ENCODE data around the gene ENTPD7.
"Not testable (repeated sequence)": the region's sequence is repeated elsewhere in the genome, so short reads cannot be mapped to it uniquely, and the experiment has no call there.

ENTPD7 gene

DNA sequence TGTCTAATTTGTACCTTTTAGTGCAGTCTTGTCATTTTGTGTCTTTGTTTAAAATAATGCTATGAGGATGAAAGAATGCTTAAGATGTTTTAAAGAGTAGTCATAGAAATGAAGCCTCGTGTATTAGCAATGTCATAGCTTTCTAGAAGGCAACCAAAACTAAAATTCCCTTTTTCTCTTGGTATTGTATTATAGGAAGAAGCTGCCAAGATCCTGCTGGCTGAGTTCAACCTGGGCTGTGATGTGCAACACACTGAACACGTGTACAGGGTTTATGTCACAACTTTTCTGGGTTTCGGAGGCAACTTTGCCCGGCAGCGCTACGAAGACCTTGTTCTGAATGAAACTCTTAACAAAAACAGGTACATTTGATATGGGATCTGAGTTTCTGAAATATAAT, 36.5 kb downstream of the ENTPD7 start:
- no peak for DNase-seq

DNA sequence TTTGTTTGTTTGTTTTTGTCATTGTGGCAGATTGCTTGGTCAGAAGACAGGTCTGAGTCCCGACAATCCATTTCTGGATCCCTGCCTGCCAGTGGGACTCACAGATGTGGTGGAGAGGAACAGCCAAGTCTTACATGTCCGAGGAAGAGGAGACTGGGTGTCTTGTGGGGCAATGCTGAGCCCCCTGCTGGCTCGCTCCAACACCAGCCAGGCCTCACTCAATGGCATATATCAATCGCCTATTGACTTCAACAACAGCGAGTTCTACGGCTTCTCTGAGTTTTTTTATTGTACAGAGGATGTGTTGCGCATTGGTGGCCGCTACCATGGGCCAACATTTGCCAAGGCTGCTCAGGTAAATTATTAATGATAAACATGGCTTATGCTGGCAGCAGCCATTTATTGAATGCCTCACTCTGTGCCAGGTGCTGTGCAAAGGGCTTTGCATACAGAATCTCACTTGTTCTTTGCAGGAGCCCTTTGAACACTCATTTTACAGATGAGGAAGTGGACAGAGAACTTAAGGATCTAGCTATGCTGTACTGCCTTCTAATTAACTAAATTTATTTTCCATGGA, 39.3 kb downstream of the ENTPD7 start:
- DNase-seq = no peak

DNA sequence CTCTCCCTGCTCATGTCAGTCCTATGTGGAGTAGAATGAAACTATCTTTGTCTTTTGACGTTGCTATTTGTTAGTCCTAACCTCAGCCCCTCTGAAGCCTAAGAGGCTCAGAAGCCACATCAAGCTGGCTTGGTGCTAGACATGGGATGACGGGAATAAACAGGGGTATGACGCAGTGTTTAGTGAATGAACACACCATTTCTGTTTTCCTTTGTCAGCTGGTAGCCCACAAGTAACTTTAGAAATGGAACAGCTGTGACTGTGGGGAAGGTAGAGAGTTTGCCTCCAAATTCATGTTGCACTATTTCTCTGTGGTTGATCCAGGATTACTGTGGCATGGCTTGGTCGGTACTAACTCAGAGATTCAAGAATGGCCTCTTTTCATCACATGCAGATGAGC, 41.3 kb downstream of the ENTPD7 start:
- no peak for DNase-seq

DNA sequence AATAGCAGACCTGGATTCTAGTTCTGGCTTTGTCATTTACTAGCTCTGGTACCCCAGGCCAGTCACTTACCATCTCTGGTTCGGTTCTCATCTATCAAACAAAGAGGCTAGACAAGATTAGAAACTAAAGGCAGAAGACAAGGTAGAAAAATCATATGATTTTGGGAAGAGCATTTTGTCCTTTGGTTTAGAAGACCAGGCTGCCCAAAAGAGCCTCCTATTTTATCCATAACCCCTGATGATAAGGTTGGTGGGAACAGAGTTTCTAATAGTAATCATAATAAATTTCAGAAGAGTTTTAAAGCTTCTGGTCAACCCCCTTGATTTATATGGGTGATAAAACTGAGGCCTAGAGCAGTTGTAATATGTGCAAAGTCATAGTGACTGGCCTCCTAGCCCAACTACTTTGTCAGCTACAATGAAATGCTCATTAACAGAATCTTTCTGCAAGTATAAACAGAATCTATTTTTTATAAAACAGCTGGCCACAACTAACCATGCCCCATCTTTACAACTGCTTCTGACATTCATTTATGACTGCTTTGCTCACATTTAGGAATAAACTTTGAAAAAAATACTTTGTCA, 49.2 kb downstream of the ENTPD7 start:
- DNase-seq = no peak

DNA sequence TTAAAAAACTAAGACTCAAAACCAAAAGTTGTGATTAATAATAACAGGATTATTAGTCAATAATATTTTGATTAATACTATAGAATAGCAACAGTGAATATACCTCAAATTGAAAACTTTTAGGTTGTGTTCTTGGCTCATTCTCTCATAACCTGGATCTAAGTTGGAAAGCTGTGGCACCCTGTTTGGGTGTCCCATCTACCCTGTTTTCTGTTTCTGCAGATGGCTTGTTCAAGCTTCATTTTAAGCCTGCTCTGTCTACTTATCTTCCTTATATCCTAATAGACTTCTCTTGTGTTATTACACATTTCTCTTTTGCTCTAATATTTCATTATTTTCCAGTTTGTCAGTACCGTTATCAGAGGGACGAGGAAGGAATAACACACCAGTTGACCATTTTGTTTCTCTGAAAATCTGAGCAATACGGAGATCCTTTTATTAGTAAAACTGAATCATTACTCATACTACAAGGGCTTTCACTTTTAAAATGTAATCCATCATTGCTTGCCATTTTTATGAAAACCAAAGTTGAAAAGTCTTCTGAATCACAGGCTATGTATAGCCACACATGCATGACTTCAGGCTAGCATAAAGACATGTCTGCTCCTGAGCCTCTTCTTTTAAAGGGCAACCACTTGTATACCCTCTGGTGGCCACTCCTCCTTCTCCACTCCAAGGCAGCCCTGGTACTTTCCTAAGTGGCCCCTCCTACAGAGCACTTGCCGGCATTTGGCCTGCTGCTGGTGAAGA, 50.3 kb downstream of the ENTPD7 start:
- no peak for DNase-seq

DNA sequence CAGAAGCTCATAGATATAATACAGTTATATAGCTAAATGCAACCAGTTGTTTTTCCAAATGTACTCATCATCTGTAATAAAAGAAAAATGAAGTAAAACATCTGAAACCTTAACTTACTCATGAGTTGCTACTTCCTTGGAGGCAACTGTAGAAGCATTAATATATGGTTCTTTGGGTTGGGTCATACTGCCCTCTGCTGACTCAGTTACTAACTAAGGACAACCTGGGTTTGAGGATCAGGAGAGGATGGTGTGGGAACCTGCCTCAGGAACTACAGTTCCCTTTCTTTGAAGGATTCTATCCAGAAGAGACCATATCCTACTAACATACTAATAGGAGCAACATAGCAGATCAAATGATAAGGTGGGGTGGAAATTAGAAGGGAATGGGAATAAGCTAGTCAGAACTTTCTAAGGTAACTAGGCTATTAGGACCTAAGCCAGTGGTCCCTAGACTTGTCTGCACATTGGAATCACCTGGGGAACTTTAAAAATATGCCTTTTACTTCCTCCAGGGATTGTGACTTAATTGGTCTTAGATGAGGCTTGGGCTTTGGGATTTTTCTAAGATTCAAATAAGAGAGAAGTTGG, 51.9 kb downstream of the ENTPD7 start:
- DNase-seq = no peak

DNA sequence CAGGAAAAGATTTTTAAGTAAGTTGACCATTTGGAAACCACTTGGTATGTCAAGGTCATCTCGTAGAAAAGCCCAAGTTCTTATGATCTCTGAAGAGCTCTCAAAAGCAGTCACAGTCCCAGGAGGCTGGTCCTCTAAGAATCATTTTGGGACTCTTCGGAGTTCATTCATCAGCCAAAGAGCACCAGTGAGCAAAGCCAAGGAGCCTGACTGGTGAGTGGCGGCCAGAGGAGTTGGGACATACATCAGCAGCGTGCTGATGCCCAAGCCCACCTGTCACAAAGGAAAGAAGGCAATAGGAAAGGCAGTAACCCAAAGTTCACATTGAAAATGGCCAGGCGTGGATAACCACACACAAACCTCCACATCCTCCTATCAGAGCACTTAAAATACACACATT, 55.1 kb downstream of the ENTPD7 start:
- DNase-seq = no peak

DNA sequence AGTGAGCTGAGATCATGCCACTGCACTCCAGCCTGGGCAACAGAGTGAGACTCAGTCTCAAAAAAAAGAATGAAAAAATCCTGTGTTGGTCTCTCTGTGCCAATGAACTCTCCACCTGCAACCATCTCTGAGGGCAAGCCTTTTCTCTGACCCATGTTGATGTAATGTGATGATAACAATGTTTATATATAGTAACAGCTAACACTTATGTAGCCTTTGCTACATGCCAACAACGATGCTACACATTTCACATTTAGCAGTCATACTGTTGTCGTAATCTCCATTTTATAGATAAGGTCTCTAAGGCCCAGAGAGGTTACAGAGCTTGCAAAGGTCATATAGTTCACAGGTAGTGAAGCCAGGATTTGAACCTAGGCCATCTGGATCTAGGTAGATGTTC, 61.1 kb downstream of the ENTPD7 start:
- no peak for DNase-seq

DNA sequence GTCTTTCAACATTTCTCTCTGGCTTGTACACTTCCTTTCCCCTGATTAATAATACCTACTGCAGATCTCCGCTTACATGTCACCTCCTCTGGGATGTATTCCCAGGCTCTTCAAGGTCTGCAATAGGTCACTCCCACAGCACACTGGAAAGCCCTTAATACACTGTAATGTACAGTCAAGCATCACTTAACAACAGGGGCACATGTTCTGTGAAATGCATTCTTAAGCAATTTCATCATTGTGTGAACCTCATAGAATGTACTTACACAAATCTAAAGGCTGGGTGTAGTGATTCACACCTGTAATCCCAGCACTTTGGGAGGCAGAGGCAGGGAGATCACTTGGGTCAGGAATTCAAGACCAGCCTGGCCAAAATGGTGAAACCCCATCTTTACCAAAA, 70.7 kb downstream of the ENTPD7 start:
- no peak for DNase-seq

DNA sequence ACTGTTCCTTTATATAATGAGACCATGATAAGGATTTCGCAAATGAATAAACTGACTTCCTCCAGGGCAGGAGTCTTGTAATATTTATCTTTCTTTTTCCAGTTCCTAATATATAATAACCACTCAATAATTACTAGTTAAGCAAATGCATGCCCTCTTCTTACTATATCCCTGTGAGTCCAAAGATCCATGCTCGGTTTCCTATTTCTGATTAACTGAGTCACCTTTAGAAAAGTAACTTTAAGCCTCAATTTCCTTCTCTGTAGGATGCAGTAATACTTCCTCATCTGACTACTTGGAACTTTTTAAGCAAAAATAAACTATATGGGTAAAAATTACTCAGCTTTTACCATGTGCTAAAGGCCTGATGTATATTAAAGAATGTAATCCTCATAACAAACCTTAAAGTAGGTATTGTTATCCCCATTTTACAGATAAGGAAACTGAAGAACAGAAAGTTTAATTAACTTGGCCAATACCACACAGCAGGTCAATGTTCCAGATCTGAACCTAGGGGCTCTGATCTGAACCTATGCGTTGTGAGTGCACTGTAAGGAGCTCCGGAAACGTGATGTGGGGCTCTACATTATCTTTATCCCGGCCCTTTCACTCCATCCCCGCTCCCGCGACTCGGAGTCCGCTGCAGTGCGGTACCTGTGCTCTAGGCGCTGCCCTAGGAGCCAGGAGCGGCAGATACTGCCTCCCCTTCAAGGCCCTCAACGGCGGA, 72.2 kb downstream of the ENTPD7 start:
- DNase-seq = no peak

DNA sequence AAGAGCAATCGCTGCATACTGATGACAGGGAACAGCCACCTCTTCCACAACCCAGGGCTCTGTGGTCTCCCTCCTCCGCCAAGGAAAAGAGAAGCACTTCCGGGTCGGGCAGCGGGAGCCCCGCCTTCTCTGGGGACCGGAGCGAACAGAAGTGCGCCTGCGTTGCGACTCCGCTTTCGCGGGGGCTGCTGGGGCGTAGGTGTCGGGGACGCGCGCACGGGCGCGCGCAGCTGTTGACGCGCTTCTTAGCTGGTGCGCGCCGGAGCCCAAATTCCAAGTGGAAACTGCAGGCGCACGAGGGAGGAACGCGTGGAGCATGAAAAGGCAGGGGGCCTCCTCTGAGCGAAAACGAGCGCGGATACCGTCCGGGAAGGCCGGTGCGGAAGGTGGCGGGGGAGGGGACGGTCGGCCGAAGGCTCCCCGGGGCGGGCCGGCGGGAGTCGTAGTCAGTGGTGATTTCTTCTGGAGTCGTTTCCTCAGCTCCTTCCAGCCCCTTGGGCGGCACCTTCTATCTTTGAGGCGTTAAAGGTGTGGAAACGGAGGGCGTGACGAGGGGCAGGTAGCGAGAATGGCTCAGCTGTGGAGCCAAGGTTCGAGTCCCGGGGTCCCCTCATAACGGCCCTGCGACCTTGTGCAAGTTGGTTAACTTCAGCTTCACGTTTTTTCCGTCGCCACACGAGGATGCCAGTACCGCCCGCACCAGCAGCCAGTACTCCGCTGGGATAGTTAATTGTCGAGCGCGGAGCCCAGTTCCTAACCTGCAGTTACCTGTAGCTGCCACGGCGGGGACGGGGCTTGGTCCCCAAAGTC, 72.9 kb downstream of the ENTPD7 start, which contains the start of the genes COX15 and CUTC:
COX15 (minus strand) TSS at position 95 of the 810 bp plus-strand sequence; CDS start at position 17, 78 bp downstream.
CUTC (plus strand) TSS at position 202 of the 810 bp plus-strand sequence; CDS start at position 317, 115 bp downstream.
- DNase-seq = peak; percentile 95

DNA sequence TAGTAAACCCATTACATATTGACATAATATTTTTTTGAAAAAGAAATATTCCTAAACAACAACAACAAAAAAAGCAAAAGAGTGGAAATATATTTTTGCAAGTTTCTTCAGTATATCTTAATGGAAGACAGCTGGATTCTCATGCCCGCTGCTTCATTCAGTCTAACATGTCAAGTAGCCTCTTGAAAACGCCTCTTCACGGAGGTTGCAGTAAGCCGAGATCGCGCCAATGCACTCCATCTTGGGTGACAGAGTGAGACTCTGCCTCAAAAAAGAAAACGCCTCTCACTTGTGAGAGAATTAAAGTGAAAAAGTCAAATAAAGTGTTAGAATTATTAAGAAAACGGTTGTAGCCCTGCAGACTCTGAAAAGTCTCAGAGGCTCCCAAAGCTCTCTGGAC, 74.1 kb downstream of the ENTPD7 start:
- DNase-seq = no peak

DNA sequence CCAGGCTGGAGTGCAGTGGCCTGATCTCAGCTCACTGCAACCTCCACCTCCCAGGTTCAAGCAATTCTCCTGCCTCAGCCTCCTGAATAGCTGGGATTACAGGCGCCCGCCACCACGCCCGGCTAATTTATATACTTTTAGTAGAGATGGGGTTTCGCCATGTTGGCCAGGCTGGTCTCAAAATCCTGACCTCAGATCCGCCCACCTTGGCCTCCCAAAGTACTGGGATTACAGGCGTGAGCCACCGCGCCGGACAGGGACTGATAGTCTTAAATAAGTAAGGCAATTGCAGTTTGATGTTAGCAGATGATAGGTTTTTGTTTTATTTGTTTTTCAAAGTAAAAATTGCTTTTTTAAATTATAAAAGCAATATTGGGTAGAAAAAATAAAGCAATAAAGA, 74.8 kb downstream of the ENTPD7 start:
- not testable (repeated sequence) for DNase-seq

DNA sequence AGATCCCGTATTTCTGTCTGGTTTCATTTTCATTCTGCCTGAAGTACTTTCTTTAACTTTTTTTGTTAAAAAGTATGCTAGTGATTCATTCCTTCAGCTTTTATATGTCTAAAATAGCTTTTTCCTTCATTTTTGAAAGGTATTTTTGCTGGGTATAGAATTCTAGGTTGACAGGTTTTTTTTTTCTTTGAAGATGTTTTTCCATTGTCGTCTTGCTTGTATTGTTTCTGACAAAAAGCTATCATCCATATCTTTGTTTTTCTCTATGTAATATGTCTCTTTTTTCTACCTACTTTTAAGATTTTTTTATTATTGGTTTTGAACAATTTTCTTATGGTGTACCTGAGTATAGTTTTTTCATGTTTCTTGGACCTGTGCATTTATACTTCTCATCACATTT, 81.0 kb downstream of the ENTPD7 start:
- no peak for DNase-seq

DNA sequence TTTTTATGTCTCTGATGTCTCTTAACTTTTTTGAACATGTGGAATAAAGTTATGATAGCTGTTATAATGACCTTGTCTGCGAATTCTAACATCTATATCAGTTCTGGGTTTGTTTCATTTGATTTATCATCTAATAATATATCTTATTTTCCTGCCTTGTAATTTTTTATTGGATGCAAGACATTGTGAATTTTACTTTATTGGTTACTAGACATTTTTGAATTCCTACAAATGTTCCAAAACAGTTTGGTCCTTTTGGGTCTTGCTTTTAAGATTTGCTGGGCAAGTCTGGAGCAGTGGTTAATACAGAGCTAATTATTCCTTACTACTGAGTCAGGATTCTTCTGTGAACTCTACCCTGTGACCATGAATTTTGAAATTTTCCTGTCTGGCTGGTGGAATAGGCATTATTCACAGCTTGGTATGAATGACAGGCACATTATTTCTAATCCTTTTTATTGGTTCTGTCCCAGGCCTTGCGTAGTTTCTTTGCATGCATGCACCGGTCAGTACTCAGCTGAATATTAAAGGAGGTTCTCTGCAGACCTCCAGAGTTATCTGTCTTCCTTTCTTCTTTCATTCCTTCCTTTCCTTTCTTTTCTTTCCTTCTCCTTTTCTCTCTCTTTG, 81.7 kb downstream of the ENTPD7 start:
- DNase-seq = no peak

DNA sequence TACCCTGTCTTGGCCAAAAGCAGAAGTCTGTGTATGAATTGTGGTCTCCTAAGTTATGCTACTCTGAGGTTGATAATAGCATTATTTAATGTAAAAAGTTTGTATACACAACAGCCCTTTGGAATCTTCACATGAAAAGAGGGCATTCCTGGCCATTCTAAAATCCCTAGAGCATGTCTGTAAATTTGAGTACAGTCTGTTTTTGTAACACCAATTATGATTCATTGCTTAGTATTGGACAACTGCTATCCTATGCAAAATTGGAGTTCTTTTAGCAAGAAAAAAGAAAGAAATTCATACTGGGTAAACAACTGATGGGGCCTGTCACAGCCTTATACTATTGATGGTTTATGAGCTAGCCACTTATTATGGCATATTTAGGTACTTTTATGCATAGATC, 82.9 kb downstream of the ENTPD7 start:
- no peak for DNase-seq

DNA sequence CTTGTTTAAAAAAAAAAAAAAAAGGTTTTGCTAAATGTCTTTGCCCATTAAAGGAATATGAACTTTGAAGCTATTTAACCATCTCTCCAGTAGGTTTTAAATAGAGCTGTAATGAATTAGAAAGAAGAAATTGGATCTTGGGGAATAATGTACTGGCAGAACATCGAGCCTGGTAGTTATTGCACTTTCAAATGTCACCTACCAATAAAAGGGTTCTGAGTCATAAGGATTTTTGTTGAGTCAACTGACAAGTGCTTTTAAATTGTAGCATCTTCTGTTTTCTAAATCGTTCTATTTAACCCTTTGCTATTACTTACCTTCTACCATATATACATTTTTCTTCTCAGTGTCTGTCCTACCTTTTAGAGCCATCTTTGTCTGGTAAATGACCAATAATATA, 83.4 kb downstream of the ENTPD7 start:
- DNase-seq = no peak

DNA sequence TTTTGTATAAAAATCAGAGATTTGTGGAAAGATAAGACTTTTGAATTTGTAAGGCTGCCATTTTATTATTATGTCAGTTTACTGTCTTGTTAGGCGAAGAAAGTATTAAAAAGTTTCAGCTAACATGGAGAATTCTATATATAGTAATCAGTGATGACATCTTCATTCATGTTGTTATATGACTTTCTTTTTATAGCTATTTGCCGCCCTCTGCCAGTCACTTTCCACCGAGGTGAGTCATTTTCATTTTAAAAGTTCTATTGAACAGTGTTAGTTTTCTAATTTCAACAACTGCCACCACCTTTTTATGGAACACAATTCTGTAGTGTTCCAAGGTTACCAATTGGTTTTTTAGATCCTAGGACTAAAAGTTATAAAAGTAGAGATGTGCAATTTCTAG, 84.5 kb downstream of the ENTPD7 start:
- no peak for DNase-seq

DNA sequence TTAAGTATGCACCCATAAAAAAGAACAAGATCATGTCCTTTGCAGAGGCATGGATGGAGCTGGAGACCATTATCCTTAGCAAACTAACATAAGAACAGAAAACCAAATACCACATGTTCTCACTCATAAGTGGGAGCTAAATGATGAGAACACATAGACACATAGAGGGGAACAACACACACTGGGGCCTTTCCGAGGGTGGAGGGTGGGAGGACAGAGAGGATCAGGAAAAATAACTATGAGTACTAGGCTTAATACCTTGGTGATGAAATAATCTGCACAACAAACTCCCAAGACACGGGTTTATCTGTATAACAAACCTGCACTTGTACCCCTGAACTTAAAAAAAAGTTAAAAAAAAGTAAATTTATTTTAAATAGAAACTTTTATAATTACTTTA, 86.9 kb downstream of the ENTPD7 start:
- DNase-seq = not testable (repeated sequence)

DNA sequence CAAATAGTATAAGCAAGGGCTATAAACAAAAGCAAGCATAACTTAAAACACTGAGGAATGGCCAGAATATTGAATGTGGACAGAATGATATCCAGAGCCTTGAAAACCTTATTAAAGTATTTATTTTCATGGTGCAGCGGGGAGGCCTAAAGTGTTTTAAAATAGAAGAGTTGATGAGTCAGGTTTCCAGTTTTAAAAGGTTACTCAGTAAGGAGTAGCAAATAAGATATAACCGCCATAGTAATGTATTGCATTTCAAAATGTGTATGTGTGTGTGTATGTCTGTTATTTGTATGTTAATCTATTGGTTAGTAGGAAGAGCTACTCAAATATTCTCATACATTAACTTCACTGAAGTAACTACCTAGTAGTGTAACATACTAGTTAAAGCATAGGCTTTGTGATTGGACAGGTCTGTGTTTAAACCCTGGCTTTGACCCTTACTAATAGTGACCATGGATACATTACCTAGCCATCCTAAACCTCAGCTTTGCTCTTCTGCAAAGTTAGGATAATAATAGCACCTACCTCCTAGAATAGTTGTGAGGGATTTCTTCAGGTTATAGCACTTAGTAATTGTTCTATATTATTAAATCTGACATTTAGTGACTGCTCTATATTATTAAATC, 89.6 kb downstream of the ENTPD7 start:
- no peak for DNase-seq

DNA sequence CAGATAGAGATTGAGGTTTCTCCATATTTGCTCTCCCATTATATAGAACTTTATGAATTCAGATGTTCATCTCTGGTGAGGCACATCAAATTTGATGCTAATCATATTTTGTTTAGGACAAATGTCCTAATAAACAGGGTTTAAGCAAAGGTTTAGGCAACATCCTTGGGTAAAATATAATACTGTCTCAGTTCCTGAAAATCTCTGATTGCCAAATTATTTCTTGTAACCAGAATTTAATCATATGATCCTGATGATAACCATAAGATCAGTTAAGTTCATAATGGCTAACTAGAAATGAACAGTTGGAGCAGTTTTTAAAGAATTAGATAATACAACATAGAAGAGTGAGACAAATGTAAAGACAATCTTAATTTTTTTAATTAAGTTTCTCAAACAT, 91.3 kb downstream of the ENTPD7 start:
- no peak for DNase-seq

Data from NCI-H345 (cell line).